Fibroblast of mammary gland (primary cell): ENCODE measurements around the gene PTPMT1.
"Not testable (repeated sequence)": the region's sequence is repeated elsewhere in the genome, so short reads cannot be mapped to it uniquely, and the experiment has no call there.

ENCODE experiments used
- DNase-seq: peaks from one replicate; pipeline ENCODE4 v3.0.0-alpha.2; 2010; ENCODE audit warnings: low read depth
- H3K4me3 ChIP-seq: 2 replicates; pipeline ENCODE4 v1.5.1; 2011; ENCODE audit warnings: low read depth, mild to moderate bottlenecking, low read length, moderate library complexity; ENCODE audit not compliant: control insufficient read depth
- TF ChIP-seq, protein P1 (sequence below): conservative IDR thresholded peaks from 2 replicates; pipeline ENCODE4 v1.5.1; 2011; ENCODE audit warnings: low read depth, low read length, inconsistent platforms; ENCODE audit not compliant: control insufficient read depth, insufficient read depth

The PTPMT1 gene

GRCh38 chr11:47550288-47551047 is 14.9 kb upstream of the PTPMT1 start:
- TF ChIP-seq, protein P1, sequence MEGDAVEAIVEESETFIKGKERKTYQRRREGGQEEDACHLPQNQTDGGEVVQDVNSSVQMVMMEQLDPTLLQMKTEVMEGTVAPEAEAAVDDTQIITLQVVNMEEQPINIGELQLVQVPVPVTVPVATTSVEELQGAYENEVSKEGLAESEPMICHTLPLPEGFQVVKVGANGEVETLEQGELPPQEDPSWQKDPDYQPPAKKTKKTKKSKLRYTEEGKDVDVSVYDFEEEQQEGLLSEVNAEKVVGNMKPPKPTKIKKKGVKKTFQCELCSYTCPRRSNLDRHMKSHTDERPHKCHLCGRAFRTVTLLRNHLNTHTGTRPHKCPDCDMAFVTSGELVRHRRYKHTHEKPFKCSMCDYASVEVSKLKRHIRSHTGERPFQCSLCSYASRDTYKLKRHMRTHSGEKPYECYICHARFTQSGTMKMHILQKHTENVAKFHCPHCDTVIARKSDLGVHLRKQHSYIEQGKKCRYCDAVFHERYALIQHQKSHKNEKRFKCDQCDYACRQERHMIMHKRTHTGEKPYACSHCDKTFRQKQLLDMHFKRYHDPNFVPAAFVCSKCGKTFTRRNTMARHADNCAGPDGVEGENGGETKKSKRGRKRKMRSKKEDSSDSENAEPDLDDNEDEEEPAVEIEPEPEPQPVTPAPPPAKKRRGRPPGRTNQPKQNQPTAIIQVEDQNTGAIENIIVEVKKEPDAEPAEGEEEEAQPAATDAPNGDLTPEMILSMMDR, result no peak
- peak; percentile 27 for DNase-seq
- no peak overlapping the region for H3K4me3 ChIP-seq

DNA sequence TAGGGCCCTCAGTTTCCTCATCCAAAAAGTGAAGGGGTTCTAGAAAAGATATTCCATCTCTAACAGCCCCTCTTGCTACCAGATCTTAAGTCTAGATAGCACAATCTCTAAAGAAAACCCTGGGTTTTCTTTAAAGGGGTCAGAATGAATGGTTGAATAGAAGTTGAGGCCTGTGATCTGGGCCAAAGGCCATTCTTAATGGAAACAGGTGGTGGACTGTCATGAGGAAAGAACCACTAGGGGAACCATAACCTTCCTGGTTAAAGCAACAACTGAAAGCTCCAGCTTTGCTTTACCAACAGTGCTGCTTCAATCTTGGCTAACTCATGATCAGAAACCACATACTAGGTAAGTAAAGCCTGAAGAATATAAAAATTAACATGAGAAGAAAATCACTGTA is 14.3 kb upstream of the PTPMT1 start:
- TF ChIP-seq, protein P1, result peak; percentile 51
- DNase-seq, result peak; percentile 58
- no peak overlapping the region for H3K4me3 ChIP-seq

DNA sequence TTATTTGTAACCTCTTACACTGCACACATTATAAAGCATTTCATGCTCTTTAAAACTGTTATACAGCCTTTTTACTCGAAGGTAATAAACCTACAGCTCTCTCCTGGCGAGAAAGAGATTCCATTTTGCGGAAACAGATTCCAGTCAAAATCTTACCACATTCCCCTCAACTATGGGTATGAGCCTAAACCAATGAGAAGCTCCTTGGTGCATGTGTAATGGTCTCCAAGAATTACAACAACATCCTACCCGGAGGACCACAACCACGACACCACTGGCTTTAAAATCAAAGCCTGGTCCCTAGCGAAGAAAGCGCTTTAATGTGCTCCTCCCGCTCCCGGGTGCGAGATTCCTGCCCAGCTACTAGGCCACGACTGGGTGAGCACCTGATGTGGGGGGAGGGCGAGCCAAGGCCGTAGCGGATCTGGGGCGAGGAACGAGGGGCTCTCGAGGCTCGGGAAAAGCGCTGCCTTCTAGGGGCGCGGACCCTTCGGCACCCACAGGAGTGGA is 13.3 kb upstream of the PTPMT1 start:
- TF ChIP-seq, protein P1, result no peak
- peak overlapping the region; percentile 96 for H3K4me3 ChIP-seq
- DNase-seq, result peak; percentile 47

DNA sequence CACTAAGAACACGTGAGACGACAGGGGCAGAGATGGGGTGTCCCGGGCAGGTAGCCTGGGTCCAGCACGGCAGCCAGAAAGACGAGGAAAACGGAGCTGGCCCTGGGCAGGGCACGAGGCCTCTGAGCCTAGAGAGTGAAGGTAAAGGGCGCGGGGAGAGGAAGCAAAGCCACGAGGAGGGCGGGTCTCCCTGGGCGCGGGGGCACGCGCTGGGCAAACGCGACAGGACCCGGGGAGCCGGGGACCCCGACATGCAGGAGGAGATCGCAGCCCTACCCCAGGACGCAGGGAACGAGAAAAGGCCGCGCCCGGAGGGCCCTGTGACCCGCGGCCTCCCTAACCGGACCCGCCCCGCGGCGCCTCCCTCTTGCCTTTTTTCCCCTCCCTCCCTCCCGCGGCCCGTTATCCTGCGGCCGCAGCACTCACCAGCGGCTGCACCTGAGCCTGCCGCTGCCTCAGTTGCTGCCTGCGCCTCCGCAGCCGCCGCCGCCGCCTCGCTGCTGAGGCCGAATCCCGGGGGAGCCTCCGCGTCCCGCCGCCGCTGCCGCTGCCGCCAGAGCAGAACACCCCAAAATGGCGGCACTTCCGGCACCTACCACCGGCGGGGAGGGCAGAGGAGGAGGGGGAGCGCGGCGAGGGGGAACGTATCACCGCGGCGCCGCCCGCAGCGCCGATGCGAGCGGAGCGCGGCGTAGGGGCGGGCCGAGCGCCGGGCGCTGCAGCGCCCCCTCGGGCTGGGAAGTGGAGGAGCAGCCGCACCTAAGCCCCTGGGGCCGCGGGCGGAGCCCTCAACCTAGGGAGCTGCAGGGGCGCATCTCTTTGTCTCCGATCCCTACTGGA is 12.6 kb upstream of the PTPMT1 start, which contains the start of gene CELF1:
TSS of gene CELF1 (minus strand) at position 567 of the 840 bp plus-strand sequence. CDS start 53,609 bp downstream, outside the sequence.
- peak; percentile 76 for DNase-seq
- TF ChIP-seq, protein P1, result peak; percentile 45
- H3K4me3 ChIP-seq, result peak within 1 kb of the TSS; percentile 96

GRCh38 chr11:47553406-47553743 is 12.0 kb upstream of the PTPMT1 start:
- H3K4me3 ChIP-seq, result peak overlapping the region; percentile 59
- TF ChIP-seq, protein P1, result no peak

DNA sequence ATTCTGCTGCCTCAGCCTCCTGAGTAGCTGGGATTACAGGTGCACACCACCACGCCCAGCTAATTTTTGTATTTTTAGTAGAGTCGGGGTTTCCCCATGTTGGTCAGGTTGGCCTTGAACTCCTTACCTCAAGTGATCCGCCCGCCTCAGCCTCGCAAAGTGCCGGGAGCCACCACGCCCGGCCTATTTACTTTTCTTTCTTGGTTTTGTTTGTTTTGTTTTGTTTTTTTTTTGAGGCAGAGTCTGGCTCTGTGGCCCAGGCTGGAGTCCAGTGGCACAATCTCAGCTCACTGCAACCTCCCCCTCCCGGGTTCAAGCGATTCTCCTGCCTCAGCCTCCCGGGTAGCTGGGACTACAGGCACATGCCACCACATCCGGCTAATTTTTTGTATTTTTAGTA is 8.4 kb upstream of the PTPMT1 start:
- not testable (repeated sequence) for DNase-seq, H3K4me3 ChIP-seq

More at GRCh38 chr11:47553406-47553743, 12.0 kb upstream of the PTPMT1 start:
- DNase-seq, result peak; percentile 45

DNA sequence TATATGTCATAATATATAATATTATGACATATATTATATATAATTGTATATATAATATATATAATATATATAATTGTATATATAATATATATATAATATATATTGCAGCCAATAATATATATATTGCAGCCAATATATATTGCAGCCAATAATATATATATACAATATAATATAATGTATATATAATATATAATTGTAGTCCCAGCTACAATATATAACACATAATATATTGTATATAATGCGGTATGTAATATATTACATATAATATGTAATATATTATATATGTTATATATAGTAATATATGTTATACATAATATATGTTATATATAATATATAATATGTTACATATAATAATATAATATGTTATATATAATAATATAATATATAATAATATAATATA is 6.7 kb upstream of the PTPMT1 start:
- no peak for DNase-seq
- no peak overlapping the region for H3K4me3 ChIP-seq
- TF ChIP-seq, protein P1, result no peak
